ENCODE data around the gene OTOGL.

DNA sequence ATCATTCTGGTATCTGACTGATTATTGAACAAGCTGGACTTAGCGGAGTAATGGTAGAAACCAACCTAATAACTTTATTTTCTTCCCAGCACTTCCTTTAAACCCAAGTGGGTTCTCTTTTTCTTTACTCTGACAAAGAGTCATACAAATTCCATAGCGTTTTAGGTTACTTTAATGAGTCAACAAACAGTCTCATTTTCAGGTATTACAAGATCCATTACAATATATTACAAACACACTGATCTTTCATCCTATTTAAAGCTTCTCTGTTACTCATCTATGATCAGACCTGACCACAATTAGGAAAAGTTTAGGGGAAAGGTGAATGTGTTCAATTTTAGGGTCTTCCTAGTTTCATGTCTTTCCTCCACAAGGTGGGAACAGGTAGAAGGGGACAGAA is 305.3 kb downstream of the OTOGL start:
- TF ChIP-seq, protein P1, sequence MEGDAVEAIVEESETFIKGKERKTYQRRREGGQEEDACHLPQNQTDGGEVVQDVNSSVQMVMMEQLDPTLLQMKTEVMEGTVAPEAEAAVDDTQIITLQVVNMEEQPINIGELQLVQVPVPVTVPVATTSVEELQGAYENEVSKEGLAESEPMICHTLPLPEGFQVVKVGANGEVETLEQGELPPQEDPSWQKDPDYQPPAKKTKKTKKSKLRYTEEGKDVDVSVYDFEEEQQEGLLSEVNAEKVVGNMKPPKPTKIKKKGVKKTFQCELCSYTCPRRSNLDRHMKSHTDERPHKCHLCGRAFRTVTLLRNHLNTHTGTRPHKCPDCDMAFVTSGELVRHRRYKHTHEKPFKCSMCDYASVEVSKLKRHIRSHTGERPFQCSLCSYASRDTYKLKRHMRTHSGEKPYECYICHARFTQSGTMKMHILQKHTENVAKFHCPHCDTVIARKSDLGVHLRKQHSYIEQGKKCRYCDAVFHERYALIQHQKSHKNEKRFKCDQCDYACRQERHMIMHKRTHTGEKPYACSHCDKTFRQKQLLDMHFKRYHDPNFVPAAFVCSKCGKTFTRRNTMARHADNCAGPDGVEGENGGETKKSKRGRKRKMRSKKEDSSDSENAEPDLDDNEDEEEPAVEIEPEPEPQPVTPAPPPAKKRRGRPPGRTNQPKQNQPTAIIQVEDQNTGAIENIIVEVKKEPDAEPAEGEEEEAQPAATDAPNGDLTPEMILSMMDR (IDR thresholded peaks at IDR 0.05): no peak
- TF ChIP-seq POLR2A (IDR thresholded peaks at IDR 0.05): no peak
- no peak for TF ChIP-seq POLR2AphosphoS5 (IDR thresholded peaks at IDR 0.05)
